HG02973 (cell line): Measurements from ENCODE around the gene HELZ.

ENCODE experiments used
- ATAC-seq: cut with Tn5 transposase; IDR thresholded peaks from one replicate; pipeline ENCODE4 v1.9.1; 2021; ENCODE audit warnings: moderate library complexity; ENCODE audit not compliant: unreplicated experiment

Gene HELZ

DNA sequence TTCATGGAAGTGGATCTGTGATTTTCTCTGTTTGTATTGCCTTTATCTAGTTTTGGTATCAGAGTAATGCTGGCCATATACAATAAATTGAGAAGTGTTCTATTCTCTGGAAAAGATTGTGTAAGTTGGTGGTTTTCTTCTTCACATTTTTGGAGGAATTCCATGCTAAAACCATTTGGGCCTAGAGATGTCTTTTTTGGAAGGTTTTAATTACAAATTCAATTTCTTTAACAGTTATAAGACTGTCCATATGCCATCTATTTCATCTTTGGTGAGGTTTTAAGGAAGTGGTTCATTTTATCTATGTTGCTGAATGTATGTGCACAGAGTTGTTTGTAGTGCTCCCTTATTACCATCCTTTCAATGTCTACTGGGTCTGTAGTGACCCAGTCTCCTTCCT is 154.7 kb downstream of the HELZ start:
- no peak for ATAC-seq

DNA sequence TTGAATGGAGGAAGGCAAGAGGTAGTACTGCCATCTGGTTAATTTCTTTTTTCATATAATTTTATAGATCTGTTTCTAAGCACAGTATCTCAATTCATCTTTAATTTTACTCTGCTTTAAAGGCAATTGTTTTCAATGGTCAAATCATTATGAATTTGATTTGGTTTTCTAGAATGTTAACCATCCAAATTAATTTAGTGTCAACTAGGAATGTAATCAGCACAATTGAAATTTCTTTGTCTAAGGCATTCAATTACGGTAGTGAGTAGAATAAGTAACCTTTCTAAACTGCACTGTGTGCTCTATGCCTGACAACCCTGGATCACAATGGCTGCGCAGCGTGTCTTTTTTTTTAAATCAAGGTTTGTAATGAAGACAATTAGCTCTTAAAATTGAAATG is 156.4 kb downstream of the HELZ start:
- ATAC-seq: no peak

DNA sequence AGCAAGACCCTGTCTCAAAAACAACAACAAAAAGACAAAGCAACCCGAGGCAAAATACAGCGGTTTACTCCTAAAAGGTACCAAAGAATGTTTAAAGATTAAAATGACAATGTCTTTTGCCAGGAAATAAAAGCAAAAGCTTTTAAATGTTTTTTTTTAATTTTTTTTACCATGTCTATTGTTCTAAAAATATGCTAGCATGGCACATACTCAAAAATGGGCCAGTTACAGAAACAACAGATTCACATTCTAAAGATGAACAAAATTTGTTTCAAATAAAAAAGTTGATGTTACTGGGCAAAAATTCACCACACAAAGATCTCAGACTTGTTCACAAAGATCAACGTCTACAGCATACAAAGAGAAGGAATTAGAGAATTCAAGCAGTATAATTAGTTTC is 159.6 kb downstream of the HELZ start:
- ATAC-seq: no peak

DNA sequence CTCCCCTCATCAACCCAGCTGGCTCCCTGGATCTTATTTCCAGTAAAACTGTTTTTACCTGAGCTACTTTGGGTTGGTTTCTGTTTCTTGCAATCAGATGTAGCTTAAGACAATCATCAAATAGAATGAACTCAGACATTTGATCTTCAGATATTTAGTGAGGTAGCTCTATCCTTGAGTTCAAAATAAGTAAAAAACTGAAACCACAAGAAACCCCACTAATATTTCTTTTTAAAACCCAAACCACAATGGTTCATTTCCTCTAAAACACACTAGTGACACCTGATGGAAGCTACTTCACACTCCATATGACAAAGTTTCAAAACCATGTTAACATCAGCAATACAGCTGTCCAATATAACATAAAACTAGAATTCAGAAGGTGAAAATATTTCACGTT is 162.9 kb downstream of the HELZ start:
- peak; percentile 89 for ATAC-seq

DNA sequence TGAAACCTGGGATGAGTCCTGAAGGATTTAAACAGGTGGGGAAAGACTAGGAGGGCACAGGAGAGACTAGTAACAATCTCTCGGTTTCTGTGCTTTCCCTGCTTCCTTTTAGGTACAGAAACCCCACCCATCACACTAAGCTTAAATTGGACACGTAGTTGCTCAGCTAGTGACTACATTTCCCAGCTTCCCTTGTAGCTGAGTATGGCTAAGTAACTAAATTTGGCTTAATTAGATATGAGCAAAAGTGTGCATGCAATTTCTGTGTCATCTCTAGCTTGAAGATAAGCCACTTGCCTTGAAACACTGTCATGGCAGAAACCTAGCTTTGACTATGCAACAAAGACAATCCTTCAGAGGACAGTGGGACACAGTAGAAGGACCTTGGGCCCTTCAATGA is 164.2 kb downstream of the HELZ start:
- no peak for ATAC-seq

DNA sequence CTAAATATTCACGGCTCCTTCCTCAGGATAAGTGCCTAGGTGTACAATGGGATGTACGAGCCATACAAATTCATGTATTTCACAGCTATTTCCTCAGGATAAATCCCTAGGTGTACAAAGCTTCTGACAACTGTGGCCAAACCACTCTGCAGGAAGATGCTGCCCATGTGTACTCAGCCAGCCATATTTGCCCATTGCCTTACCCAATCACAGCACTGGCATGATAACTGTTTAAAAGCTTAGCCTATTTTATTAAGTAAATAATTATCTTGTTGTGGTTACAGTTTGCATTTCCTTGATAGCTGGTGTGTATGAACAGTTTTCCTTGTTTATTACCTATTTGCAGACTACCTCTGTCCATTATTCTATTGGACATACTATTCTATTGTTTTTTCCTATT is 165.5 kb downstream of the HELZ start:
- no peak for ATAC-seq

DNA sequence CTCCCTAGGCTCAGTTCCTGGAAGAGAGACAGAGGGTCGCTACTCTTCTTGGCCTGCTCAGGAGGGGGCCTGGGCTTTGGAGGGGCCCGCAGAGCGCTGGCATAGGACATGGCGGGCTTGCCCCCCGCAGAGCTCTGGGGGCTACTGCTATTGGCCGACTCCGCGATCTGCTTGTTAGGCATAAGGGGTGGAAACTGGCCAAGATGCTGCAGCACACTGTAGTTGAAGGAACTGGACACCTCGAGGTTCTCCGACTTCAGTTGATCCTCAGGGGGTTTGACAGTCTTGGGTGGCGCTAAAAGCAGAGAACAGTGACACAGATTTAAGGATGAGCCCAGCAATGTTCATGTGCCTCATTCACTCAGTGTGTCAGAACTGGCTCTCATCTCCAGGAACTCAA is 166.7 kb downstream of the HELZ start:
- no peak for ATAC-seq

DNA sequence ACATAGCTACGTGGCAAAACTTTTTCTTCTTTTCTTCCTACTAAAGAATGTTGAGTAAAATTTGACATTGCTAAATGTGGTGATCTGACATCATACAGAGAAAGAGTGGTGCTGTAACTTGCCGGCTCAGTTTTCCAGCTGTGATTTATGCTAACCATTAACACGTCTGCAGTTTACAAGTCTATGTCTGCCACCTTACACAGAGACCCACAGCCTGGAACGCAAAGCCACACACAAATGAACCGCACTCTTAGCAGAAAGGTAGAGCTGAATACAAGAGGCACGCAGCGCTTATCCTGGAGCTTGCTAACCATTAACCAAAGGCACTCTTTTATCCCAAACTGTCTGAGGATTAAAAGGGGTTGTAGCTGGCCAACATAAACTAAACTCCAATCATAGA is 168.7 kb downstream of the HELZ start:
- ATAC-seq: no peak

DNA sequence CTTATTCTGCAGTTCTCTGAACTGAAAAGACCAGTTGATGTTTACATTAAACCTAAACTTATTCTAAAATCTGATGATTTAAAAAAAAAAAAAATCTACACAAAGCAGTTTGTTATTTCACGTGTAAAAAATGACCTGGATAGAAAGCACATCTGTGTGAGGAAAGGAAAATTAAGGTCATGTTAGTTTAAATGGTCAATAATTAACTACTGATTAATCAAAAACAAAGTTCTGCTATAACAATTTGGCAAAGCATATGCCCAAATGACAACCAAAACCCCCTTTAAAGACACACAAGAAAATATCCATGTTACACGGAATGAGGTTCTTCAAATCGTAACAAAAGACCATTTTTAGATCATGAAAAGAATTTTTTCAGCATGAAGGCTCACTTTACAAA is 170.2 kb downstream of the HELZ start:
- no peak for ATAC-seq

DNA sequence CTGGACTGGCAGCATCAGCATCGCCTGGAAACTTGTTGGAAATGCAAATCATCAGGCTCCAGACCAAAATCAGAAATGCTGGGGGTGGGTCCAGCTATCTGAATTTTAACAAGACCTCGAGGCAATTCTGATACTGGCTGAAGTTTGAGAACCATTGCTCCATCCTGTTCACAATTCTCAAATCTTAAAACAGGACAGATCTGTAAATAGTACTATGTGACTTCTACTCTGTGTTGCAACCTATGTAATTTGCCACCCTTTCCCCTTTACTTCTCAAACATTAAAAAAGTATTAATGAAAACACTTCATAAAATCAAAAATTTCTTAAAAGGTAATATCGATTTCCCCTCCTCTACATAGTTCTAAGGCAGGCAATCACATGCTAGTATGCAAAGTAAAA is 172.1 kb downstream of the HELZ start:
- ATAC-seq: no peak

DNA sequence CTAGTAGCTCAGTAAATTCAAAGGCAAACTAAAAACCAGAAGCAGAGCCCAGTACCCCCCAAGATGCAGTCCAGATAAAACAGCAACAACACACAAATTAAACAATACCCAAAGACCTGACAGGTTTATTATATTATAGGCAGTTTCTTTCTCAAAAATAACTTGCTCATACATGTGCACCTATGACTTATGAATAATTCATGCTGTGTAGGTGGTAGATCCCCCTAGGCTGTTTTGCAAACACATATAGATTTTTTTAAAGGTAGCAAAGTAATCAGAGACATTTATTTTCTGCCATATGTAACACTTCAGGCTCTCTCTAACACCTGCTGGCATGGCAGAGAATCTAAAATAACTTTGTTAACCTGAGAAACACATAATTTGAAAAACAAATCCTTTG is 173.4 kb downstream of the HELZ start:
- no peak for ATAC-seq

DNA sequence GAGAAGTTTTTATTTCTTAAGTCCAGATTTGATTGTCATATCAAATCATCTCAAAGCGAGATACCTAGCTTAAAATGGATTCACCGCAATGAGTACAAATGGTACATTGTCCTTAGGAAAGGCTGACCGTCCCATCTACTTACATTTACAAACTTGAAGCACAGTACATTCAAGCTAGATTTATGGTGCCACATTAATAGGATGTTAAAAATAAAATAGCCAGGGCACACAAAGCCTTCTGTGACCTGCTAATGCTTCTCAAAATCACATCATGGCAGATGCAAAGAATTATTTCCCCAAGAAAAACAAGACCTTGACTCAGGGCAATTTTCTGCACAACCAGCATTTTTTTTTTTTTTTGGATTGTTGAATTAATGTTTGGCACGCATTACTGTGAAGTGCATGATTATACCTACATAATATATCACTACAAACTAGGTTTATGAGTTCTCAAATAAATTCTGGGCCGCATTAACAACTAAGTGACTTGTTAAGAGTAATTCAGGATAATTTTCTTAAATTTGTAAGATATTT is 175.3 kb downstream of the HELZ start:
- no peak for ATAC-seq

DNA sequence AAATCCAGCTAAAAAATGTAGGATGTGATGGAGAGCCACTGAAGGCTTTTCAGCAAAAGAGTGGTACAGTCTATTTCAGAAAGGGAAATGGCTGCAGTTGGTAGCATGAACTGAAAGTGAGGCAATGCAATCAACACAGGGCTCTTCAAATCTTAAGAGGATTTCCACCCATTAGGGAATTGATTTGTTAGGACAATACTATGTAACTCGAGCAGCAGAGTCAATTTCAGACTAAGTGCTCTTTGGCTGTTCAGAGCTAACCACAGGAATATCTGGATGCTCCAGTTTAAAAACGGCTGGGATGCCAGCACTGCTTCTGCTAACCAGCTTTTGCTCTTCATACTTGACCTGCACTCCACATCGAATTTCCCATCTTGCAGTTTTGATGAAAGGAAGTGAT is 176.0 kb downstream of the HELZ start:
- ATAC-seq: no peak

DNA sequence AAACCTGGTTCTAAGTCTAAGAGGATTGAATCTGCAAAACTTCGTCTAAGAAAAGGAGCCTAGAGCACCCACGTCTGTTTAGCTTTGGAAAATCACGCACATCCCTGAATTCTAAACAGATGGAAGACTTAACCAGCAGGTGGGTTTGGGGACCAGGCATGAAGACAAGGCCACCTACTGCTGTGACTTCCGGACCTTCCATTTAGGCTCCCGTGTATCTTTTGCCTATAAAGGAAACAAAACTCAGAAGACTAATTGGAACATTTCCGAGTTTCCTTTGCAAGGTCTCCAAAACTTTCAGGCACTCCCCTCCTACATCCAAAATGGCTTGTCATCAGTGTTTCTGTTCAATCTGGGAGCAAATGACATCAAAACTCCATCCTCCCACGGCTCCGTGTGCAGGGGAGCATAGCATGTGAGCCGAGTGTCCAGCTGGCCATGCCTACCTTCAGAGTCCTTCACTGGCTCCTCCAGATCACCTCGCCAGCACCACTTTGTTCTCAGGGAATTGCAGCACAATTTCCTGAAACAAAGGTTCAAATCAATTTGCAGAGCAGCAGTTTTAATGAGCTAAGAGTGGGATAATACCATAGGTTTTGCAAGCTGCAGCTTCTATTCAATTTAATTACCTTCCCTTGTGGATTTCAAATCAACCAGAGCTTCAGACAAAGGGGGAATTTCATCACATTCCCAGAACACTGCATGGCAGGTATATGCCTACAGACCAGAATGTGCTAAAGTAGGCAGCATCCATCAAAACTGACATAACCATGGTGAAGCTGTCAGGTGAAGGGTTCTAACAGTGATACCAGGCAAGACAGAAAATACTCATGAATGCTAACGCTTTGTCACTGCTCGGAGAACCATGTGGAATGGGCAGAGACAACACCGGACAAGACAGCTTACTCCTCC is 177.2 kb downstream of the HELZ start:
- no peak for ATAC-seq

DNA sequence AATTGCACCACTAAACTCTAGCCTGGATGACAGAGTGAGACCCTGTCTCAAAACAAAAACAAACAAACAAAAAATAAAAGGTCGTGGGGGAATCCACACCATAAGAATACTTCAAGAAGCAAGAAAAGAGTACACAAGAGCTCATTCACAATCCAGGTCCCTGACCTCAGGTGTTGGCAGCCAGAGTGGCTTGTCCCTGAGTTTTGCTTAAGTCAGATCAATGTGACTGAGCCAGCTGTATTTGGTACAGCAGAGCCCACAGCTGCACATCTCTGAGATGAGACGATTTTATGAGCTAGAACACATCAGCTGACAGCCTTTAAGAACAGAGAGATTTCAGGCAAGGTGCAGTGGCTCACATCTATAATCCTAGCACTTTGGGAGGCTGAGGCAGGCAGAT is 178.3 kb downstream of the HELZ start:
- no peak for ATAC-seq

DNA sequence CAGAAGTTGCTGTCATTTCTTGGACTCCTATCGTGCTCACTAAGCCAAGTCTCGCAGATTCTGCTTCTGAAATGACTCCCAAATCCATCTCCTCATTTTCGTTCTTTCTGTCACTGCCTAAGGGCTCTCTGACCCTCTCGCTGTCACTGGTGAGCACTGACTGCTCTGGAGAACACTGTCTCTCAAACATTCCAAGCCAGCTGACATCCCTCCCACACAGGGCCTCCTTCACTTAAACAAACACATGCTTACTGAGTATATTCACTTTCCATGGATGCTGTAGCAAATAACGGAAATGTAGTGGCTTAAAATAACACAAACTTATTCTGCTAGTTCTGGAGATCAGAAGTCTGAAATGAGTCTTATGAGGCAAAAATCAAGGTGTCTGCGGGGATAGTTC is 181.9 kb downstream of the HELZ start:
- no peak for ATAC-seq

DNA sequence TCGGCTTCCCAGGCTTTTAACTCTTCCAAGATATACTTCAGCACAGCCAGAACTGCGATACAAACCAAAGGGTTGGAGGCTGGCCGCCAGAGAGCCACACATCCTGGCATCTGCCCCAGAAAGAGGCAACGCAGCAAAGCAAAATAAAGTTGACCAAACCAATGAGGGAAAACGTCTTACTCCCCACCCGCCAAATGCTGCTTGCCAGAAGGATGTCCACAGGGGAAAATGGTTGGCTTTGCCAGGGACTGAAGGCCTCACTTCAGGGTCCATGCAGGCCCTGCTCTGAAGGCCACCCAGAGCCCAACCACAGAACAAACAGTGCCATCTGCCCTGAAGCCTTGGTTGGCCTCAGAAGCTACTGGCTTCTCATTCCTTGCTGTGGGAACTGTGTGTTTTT is 185.6 kb downstream of the HELZ start:
- no peak for ATAC-seq

DNA sequence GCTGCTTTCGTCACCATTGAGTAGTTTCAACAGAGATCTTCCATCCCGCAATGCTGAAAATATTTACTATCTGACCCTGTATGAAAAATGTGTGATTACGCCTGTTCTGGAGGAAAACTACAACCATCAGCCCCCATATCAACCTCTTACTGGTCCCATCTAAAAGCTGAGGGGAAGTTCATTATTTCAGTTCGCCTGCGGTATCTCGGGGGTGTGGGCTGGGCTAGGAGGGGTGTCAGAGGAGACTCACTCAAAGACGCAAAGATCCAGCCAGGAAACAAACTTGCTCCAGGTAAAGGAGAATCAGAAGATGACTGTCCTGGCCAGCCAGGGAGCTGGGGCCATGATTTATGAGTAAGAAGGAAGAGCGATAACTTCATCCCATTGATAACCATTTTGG is 187.0 kb downstream of the HELZ start:
- ATAC-seq: no peak

DNA sequence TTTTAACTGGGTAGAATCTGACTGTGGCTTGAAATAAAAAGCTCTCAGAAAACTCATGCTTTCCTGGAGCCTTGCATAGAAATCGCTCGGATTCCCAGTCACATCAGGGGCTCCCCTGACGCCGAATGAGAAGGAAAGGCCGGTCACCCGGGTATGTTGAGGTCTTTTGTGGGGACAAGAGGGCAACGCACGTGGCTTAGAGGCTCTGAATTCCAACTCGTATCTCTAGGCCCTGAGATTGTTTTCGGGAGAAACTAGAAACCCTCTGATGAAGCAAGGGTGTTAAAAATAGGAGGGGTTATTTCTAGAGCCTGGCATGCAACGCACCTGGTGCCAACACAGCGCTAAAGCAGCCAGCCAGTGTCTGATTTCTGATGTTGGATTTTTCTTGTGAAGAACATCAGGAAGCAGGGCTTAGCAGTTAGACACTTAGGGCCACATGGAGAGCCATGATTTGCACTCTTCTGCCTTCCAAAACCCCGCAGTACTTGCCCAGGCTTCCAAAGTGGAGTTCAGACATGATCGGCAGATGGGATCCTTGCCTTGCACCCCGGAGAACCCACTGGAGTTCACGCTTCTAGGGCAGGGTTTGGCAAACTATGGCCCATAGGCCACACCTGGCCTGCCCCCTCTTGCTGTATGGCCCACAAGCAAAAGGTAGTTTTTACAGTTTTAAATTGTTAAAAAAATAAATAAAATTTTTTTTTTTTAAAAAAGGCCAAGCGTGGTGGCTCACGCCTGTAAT is 188.1 kb downstream of the HELZ start:
- ATAC-seq: no peak

DNA sequence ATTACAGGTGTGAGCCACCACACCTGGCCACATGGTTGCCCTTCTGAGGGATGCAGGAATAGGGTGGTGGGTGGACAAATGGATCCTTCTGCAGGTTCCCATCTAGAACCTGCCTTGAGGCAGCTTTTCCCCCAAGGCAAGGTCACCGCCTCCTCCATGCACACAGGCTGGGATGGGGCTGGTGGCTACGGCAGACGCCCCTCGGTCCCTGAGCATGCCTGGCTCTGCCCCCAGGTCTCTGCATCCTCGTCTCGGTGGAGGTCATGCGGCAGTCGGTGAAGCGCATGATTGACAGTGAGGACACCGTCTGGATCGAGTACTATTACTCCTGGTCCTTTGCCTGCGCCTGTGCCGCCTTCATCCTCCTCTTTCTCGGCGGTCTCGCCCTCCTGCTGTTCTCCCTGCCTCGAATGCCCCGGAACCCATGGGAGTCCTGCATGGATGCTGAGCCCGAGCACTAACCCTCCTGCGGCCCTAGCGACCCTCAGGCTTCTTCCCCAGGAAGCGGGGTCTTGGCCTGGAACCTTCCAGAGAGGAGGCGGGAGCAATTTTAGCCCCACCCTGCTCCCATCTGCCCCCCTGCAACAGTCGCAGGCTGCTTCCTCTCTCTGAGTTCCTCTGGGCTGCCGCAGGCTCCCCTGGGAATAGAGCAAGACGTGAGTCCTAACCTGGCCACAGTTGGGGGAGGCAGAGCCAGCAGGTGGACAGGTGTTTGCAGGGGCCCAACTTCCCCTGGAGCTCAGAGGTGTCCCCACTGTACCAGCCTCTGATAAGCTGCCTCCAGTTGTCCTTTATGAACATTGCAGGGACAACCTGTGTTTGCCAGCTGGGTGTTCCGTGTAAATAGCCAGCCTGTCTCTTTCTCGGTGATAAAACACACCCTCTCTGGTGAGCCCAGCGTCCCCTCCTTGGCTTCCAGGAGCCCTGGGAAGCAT is 188.9 kb downstream of the HELZ start:
- ATAC-seq: no peak

DNA sequence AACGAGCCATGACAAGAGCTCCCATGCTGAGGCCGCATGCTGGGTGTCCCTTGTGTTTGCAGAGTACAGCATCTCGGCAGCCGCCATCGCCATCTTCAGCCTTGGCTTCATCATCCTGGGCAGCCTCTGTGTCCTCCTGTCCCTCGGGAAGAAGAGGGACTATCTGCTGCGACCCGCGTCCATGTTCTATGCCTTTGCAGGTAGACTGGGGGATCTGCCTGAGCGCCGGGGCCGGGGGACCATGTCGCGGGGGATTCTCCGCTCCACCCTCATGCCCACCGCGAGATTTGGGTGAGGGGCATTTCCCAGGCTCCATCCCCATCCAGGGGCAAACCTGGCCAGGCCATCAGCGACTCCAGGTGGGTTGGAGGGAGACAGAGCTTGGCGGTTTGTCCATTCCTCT is 190.0 kb downstream of the HELZ start:
- ATAC-seq: no peak
